ENCODE measurements around the gene OR52E1.
"Not testable (repeated sequence)": the region's sequence is repeated elsewhere in the genome, so short reads cannot be mapped to it uniquely, and the experiment has no call there.

OR52E1 gene

DNA sequence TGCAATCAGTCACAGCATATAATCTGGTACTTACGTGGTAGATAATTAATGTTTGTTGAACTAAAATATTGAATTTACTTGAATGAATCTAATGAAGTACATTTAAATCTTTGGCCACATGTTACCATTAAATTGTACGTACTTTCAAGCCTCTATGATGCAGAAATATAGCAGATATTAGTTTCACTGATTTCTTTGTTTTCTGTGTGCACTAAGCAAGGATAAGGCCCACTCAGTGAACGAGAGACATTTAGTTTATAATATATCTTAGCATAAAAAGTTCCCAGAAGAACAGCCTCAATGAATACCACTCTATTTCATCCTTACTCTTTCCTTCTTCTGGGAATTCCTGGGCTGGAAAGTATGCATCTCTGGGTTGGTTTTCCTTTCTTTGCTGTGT lies at the start of gene OR52E1:
Gene OR52E1, plus strand, starts transcription at position 301 of the 400 bp plus-strand sequence.
- no peak for DNase-seq (ENCODE audit: low read depth)

DNA sequence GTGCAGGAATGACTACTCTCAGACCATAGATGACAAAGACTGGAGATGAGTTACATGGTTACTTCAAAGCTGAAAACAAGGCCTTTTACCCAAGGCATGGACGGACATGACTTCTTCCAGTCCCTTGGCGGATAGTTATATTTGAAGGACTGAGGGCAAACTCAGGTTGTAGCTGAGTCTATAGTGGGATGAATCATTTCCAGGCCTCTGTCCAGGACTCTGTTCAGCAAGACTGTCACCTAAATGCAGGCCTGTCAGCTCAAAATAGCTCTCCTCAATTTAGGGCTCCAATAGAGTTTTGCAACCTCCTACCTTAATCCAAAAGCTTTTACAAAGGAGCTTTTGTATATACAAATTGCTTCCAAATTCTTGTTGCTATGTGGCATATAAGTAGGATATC lies 47.4 kb upstream of the OR52E1 start:
- DNase-seq (ENCODE audit: low read depth): no peak

DNA sequence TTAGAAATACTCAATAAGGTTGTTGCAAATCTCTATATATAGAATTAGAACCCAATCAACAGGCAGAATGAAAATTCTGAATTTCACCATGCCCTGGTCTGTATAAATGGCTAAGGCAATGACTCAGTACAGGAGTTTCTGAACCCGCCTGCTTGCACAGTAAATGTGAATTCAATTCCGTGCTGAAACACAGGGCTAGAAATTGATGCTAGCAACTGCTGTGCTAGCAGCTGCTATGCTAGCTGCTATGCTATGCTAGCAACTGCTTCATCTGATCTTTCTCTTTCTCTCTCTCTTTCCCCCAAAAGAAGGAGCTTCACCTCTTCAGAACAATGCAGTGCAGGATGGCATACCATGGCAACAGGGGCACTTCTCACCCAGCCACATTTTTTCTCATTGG lies 32.7 kb upstream of the OR52E1 start:
- DNase-seq (ENCODE audit: low read depth): no peak

DNA sequence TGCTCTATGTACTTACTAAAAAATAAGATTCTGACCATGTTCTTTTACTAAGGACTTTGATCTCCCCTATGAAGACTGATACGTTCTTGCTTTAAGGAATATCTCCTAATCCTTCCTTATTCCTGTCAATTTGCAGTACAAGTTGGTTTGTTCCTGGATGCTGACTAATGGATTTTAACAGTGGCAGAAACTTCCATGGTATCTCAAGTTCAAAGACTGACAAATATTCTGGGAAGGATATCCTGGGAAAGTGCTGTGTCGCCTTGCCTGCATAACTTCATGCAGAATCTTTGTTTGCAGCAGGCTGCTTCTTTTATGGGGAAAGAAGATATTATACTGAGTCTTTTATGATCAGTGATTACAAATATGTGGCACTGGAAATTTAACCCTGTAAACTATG lies 31.4 kb upstream of the OR52E1 start:
- no peak for DNase-seq (ENCODE audit: low read depth)

DNA sequence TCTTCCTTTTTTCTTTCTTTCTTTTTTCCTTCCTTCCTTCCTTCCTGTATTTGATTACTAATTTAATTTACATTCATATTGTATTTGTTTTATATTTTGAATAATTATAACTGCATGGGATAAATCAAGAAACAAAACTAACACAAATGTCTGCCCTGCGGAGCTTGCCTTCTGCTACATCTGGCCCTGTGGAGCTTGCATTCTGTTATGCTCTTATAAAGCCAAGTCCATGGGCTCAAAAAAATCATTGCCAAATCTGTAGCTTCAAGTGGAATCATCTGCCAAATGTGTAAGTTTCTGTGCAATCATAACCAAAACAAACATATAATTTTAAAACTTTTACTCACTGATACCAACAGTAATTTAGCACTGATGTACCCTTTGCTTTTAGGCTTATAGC lies 31.0 kb upstream of the OR52E1 start:
- no peak for DNase-seq (ENCODE audit: low read depth)

DNA sequence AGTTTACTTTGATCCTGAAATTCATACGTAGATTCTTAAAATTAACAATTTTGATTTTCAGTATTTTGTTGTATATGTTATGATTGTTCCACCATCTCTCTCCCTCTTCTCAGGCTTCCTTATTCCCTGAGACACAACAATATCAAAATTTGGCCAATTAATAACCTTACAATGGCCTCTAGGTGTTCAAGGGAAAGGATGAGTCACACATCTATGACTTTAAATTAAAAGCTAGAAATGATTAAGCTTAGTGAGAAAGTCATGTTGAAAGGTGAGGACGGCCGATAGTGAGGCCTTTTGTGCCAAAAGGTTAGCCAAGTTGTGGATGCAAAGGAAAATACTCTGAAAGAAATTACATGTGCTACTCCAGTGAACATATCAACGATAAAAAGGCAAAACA lies 28.5 kb upstream of the OR52E1 start:
- DNase-seq (ENCODE audit: low read depth): no peak

DNA sequence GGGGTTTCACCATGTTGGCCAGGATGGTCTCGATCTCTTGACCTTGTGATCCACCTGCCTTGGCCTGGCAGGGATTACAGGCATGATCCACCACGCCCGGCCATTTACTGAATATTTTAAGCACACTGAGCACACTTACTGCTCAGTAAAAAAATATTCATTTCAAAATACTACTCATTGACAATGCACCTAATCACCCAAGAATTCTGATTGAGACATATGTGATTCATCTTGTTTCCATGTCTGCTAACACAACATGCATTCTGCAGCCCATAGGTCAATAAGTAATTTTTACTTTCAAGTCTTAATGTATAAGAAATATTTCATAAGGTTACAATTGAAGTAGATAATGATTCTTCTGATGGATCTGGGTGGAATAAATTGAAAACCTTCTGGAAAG lies 27.3 kb upstream of the OR52E1 start:
- no peak for DNase-seq (ENCODE audit: low read depth)

DNA sequence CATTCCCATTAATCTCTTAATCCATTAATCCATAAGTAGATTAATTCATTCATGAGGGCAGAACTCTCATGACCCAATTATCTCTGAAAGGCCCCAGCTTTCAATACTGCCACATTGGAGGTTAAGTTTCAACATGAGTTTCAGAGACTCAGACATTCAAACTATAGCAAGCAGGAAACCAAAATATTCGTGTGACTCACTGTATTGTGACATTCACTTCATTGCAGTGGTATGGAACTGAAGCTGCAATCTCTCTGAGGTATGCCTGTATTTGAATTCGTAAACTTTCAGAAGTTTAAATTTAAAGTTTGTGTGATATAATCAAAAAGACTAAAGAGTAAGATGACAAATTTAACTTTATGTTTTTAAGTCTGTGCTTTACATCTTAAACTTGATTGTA lies 26.0 kb upstream of the OR52E1 start:
- DNase-seq (ENCODE audit: low read depth): no peak

DNA sequence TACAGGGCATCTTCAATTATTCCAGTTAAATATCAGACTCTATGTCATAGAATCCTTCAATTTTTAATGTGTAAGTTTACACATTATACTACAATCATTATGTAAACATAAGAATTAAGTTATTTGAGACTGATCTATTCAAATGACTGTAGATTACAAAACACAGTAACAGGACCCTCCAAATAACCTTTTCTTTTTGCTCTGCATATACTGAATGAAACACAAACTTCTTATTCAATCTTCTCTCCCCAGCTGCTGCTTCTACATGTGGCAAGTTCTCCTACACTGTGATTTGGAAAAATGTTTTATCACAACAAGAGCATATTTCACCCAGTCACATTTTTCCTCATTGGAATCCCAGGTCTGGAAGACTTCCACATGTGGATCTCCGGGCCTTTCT lies 23.1 kb upstream of the OR52E1 start, which contains the start of gene OR52J3:
Gene OR52J3, plus strand, starts transcription at position 301 of the 400 bp plus-strand sequence. Its CDS starts 0 bp downstream, at position 301.
- no peak for DNase-seq (ENCODE audit: low read depth)

DNA sequence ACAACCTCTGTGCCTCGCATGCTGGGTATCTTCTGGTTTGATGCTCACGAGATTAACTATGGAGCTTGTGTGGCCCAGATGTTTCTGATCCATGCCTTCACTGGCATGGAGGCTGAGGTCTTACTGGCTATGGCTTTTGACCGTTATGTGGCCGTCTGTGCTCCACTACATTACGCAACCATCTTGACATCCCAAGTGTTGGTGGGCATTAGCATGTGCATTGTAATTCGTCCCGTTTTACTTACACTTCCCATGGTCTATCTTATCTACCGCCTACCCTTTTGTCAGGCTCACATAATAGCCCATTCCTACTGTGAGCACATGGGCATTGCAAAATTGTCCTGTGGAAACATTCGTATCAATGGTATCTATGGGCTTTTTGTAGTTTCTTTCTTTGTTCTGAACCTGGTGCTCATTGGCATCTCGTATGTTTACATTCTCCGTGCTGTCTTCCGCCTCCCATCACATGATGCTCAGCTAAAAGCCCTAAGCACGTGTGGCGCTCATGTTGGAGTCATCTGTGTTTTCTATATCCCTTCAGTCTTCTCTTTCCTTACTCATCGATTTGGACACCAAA lies 22.5 kb upstream of the OR52E1 start:
- no peak for DNase-seq (ENCODE audit: low read depth)

DNA sequence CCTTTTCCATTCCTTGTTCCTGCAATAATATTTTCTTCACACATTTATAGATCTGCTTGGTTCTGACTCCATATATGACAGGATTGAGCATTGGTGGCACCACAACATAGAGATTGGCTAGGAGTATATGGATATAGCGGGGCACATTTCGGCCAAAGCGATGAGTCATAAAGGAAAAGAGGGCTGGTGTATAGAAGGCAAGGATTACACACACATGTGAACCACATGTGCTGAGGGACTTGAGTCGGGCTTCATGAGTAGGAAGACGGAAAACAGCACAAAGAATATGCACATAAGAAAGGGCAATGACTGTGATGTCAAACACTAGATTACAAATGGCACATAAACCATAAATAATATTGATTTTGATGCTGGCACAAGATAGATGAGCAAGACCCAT lies 10.7 kb upstream of the OR52E1 start:
- not testable (repeated sequence) for DNase-seq (ENCODE audit: low read depth)

DNA sequence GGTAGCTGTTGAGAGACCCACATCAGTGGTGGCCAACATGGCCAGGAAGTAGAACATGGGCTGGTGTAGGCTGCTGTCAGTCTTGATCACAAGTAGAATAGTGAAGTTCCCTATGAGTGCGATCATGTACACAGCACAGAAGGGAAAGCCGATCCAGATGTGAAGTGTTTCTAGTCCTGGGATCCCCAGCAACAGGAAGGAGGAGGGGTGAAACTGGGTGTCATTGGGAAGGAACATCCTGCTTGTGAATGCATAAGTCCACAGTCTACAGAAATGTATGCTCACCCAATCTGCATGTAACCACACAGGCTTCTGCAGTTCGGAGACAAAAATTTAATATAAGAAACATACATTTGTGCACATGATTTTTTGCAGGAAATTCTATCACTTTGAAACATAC lies 10.0 kb upstream of the OR52E1 start, which contains the start of gene OR52E2:
Gene OR52E2, minus strand, starts transcription at position 237 of the 400 bp plus-strand sequence. Its CDS starts 0 bp downstream, at position 237.
- no peak for DNase-seq (ENCODE audit: low read depth)

DNA sequence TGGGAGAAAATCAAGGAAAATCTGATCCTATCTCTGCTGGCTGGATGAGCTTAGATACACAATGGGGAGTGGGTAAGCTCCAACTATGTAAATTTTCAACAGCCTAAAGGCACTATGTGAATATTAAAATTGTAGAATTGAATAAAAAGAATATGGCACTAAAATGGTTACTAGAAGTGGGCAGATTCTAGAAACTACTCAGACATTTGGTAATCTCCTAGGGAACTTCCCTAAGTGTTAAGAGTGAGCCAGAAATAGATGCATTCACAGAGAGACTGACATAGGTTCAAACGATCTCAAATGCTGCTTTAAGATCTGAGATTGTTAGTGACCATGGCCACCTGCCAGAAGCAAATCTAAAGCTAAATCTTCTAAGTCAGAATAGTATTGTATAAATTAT lies 4.3 kb upstream of the OR52E1 start:
- no peak for DNase-seq (ENCODE audit: low read depth)

DNA sequence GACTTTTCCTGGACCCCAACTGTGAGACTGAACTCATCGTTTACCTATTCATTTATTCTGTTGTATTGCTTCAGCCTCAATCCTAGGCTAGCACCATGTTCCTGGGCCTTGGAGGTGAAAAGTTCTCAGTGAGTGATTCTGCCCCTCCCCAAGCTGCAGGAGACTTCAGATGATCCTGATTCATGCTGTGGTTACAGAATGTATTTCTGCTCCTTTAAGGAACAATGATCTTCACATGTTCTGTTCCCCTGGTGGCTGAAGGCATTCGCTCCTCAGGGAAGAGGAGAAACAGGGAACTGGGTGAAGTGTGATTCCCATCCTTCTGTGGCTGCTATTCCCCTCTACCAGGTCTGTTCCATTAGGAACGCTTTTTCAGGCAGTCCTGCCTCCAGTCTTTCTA lies 2.4 kb downstream of the OR52E1 start:
- DNase-seq (ENCODE audit: low read depth): no peak

DNA sequence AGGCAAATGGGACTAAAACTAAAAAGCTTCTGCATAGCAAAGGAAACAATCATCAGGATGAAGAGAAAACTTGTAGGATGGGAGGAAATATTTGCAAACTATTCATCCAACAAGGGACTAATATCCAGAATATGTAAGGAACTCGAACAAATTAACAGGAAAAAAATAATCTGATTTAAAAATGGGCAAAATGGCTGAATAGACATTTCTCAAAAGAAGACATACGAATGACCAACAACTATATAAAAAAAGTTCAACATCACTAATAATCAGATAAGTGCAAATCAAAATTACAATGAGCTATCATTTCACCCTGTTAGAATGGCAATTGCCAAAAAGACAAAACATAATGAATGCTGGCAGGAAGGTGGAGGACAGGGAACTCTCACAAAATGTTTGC lies 12.0 kb downstream of the OR52E1 start:
- DNase-seq (ENCODE audit: low read depth): no peak

DNA sequence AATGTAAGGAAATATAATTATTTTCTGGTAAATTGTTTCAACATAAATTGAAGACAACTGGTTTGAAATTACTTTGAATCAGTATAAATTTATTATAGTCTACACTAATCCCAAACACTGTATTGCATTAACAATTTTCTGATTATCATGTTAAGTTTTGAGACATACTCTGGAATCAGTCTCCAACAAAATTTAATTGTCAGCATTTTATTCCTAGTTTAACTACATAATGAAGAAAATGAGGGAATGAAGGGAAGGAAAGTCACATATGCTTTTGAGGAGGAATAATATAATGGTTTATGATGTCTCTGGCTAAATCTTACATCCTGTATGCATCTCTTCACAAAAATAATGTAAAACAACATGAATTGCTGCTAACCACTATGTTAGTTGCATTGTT lies 14.2 kb downstream of the OR52E1 start:
- DNase-seq (ENCODE audit: low read depth): no peak

DNA sequence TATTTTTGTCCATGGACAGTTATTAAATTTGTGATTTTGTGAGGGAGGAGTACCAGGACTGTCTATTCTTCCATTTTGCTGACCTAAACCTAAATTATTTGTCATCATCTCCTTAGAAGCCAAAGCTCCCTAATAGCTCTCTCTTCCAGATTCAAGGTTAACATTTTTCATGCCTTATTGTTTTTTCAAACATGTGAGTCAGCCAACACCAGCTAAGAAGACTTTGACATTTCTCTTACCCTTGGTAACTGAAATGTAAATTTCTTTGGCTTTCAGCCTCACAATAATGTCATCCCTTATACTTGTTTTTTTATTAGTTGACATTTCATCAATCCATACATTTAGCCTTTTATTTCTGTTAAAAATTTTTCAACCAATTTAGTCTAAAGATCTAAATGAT lies 19.2 kb downstream of the OR52E1 start:
- DNase-seq (ENCODE audit: low read depth): no peak

DNA sequence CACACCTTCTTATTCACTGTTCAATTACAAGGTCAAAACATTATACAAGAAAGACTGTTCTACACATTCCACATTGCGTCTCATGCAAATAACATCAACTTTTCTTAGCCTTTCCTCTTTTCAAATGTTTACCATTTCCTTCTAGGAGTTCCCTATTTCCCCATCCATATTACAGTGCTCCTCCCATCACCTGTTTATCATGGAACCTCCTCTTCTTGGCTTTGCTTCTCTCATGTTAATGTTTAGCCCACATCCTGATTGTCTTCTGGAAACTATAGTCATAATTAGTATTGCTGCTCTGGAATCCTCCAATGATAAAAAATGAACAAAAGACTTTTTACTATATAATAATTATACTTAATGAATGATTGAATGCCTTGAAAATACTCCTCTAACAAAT lies 21.3 kb downstream of the OR52E1 start:
- no peak for DNase-seq (ENCODE audit: low read depth)

DNA sequence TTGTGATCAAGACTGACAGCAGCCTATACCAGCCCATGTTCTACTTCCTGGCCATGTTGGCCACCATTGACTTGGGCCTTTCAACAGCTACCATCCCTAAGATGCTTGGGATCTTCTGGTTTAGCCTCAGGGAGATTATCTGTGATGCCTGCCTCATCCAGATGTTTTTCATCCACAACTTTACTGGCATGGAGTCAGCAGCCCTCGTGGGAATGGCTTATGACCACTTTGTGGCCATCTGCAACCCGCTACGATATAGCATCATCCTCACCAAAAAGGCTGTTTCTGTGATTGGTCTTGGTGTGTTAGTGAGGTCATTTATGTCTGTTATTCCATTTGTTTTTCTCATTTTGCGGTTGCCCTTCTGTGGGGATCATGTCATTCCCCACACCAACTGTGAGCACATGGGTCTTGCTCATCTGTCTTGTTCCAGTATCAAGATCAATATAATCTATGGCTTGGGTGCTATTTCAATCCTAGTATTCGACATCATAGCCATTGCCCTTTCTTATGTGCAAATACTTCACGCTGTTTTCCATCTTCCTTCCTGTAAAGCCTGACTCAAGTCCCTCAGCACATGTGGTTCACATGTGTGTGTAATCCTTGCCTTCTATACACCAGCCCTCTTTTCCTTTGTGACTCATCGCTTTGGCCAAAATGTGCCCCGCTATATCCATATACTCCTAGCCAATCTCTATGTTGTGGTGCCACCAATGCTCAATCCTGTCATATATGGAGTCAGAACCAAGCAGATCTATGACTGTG lies 23.6 kb downstream of the OR52E1 start:
- no peak for DNase-seq (ENCODE audit: low read depth)

DNA sequence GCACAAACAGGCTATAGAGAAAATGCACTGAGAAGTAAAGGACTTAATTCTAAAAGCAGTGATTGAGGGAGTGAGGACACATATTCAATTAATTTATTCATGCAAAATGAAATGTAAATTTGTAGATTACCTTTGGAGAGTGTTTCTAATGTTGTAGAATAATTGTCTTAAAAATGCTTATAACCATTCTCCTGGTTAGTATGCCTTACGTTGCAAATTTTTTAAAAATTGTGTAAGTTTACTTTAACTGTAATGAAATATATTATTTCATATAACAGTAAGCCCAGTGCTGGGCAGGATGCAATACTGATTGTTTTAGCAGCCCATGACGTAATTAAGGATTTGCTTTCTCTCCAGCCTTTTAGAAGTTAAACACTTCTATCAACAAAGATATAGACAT lies 26.6 kb downstream of the OR52E1 start:
- no peak for DNase-seq (ENCODE audit: low read depth)

DNA sequence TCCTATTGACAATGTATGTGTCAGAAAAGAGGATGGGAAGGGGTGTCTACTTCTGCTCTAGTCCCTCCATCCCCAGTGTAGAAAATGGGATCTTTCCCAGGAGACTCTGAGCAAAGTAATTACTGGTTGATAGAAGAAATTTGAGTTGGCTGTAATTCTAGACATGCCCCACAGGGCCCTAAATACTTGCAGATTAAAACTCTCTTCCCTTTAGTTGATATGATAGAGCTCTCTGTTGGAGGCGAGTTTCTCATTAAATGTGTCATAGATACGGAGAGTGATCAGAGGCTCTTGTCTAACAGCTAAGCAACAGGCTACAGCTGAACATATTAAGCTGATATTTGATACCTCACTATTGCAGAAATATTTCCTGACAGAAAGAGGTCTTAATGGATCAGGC lies 32.9 kb downstream of the OR52E1 start:
- DNase-seq (ENCODE audit: low read depth): no peak

DNA sequence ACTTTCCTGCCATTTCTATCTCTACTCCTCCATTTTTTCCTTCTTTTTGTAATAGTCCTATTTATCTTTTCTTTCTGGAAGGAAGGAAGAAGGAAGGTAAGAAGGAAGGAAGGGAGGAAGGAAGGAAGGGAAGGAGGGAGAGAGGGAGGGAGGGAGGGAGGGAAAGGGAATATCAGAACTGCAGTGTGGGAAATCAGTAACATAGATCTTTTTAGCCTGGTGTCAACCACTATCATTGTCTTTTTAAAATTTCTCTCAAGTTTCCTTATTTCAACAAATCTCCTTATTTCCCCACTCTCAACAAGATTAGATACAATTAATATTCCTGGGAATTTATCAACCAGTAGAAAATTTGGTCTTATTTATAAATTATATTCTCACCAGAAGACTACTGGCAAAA lies 33.7 kb downstream of the OR52E1 start:
- no peak for DNase-seq (ENCODE audit: low read depth)

DNA sequence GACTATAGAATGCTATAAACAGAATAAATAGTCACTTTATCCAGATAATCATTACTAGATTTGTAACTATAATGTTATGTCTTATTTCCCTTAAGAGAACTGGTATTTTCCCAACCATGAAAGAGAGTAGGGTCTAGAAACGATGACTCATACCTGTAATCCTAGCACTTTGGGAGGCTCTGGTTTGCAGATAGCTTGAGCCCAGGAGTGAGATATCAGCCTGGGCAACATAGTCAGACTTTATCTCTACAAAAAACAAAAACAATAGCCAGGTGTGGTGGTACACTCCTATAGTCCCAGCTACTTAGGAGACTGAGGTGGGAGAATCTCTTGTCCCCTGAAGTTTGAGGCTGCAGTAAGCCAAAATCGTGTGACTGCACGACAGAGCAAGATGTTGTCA lies 37.9 kb downstream of the OR52E1 start:
- no peak for DNase-seq (ENCODE audit: low read depth)

DNA sequence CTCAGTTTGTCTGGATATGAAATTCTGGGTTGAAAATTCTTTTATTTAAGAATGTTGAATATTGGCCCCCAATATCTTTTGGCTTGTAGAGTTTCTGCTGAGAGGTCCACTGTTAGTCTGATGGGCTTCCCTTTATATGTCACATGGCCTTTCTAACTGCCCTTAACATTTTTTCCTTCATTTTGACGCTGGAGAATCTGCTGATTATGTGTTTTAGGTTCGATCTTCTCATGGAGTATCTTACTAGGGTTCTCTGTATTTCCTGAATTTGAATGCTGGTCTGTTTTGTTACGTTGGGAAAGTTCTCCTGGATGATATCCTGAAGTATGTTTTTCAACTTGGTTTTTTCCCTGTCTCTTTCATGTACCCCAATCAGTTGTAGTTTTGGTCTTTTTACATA lies 46.0 kb downstream of the OR52E1 start:
- DNase-seq (ENCODE audit: low read depth): no peak
